Osteocyte (in vitro differentiated cells): Measurements from ENCODE around the gene ADM2. TPM values are rescaled to one million over a fixed set of nuclear protein-coding genes. Genes with fewer than 3 reads are reported as not detected.

Experiments used
- DNase-seq: peaks from one replicate; pipeline ENCODE4 v3.0.0; 2021; ENCODE audit warnings: mixed read lengths; ENCODE audit not compliant: unreplicated experiment; ENCODE audit errors: extremely low spot score
- H3K27ac Mint-ChIP-seq: one replicate; pipeline ENCODE4 v1.8.0; 2021; ENCODE audit warnings: mild to moderate bottlenecking, mixed read lengths; ENCODE audit not compliant: unreplicated experiment
- H3K27me3 Mint-ChIP-seq: one replicate; pipeline ENCODE4 v1.8.0; 2021; ENCODE audit warnings: mixed read lengths; ENCODE audit not compliant: unreplicated experiment
- H3K36me3 Mint-ChIP-seq: one replicate; pipeline ENCODE4 v1.8.0; 2021; ENCODE audit warnings: mixed read lengths; ENCODE audit not compliant: unreplicated experiment
- H3K4me1 Mint-ChIP-seq: one replicate; pipeline ENCODE4 v1.8.0; 2021; ENCODE audit warnings: mixed read lengths; ENCODE audit not compliant: unreplicated experiment
- H3K4me3 Mint-ChIP-seq: one replicate; pipeline ENCODE4 v1.8.0; 2021; ENCODE audit warnings: mild to moderate bottlenecking, moderate library complexity, mixed read lengths; ENCODE audit not compliant: unreplicated experiment
- H3K9me3 Mint-ChIP-seq: one replicate; pipeline ENCODE4 v1.8.0; 2021; ENCODE audit warnings: mixed read lengths; ENCODE audit not compliant: unreplicated experiment
- CTCF ChIP-seq: fragments of 200-600 bp; sonication (generic); IDR thresholded peaks from 2 replicates; pipeline ENCODE4 v1.5.0; 2021; ENCODE audit warnings: antibody characterized with exemption, mild to moderate bottlenecking, moderate library complexity
- total RNA-seq: library from RNA; stranded (reverse); gene quantifications from 2 replicates; pipeline ENCODE4 v1.2.1, GENCODE V29; 2021

Gene ADM2
- total RNA-seq, 1 donor from 2014 or later = 21.1 TPM

GRCh38 chr22:50446708-50447575 is 34.4 kb upstream of the ADM2 start:
- Mint-ChIP-seq H3K9me3 (no peaks in the 10 kb centered on the region), H3K4me3 (no peak overlapping the region), H3K36me3 (peaks cover 25% of the 10 kb centered on the region), H3K27ac (no peak overlapping the region), H3K4me1 (peaks cover 21% of the 10 kb centered on the region), H3K27me3 (no peaks in the 10 kb centered on the region)
- no peak for TF ChIP-seq CTCF
- DNase-seq = no peak

DNA sequence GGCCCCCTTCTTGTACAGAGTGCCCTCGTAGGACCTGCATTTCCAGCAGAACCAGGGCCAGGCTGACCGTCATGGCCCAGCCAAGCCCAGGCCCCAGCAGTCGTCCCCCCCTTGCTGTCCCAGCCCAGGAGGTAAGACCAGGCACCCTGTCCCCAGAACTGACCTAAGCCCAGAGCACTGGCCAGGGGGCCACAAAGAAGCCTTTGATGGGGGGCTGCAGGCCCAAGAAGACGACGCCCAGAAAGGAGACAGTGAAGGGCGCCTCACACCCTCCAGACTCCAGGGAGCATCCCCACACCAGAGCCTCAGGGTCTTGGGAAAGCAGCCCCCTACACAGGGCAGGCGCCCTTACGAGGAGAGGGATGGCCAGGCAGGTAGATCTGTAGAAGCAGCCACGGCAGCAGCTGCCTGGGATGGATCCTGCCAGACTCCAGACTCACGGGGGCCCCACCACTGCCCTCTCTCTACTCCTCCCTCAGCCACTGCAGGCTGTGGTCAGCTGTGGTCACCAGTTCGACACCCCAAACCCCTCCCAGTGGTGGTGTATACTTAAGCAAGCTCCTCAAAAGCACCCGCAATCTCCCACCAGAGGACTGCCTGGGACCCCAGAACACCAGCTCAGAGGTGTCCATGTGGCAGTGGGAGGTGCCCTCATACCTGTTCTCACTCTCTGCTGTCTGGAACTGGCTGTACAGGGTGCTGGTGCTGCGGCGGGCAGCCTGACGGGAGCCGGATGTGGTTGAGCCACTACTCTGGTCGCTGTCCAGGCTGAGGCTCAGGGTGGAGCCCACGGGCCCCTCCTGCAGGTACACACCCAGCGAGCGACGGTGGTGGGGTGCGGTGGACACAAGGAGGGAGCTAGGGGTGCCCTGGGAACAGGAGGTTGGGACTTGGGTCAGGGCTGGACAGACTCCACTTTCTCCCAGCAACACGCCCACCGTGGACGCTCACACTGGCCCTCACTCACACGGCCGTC is 33.5 kb upstream of the ADM2 start:
- no peak overlapping the region for H3K4me3 Mint-ChIP-seq

DNA sequence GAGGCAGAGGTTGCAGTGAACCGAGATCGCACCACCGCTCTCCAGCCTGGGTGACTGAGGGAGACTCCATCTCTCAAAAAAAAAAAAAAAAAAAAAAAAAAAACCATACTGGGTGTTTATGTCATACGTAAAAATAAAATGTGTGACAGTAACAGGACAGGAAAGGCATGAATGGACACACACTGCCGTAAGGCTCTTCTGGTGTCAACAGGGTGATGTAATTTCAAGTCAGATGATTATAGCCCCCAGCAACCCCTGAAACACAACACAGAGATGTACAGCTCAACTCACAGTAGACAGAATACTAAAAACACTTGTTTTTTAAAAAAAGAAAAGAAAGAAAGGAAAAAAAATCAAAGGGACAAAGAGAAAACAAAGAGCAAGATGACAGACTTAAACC is 28.7 kb upstream of the ADM2 start:
- no peak for DNase-seq
- peaks cover 36% of the 10 kb centered on the region for H3K36me3 Mint-ChIP-seq
- no peak overlapping the region for H3K27ac Mint-ChIP-seq
- no peaks in the 10 kb centered on the region for H3K27me3 Mint-ChIP-seq
- no peaks in the 10 kb centered on the region for H3K4me1 Mint-ChIP-seq
- no peak overlapping the region for H3K4me3 Mint-ChIP-seq
- no peaks in the 10 kb centered on the region for H3K9me3 Mint-ChIP-seq
- TF ChIP-seq CTCF = no peak

More for the DNA sequence above, 33.5 kb upstream of the ADM2 start:
- H3K9me3 Mint-ChIP-seq = no peaks in the 10 kb centered on the region
- DNase-seq = no peak
- H3K4me1 Mint-ChIP-seq = peaks cover 21% of the 10 kb centered on the region
- H3K27me3 Mint-ChIP-seq = no peaks in the 10 kb centered on the region
- peaks cover 23% of the 10 kb centered on the region for H3K36me3 Mint-ChIP-seq
- no peak overlapping the region for H3K27ac Mint-ChIP-seq
- TF ChIP-seq CTCF = no peak

GRCh38 chr22:50454556-50455075 is 26.7 kb upstream of the ADM2 start:
- Mint-ChIP-seq H3K9me3 (no peaks in the 10 kb centered on the region), H3K4me3 (no peak overlapping the region), H3K27me3 (no peaks in the 10 kb centered on the region), H3K4me1 (no peaks in the 10 kb centered on the region), H3K36me3 (peaks cover 32% of the 10 kb centered on the region), H3K27ac (no peak overlapping the region)
- no peak for DNase-seq
- TF ChIP-seq CTCF = no peak
